Transverse colon (tissue), 4 donors: ENCODE data around the gene RASAL1. TPM values are rescaled to one million over a fixed set of nuclear protein-coding genes. Genes with fewer than 3 reads are reported as not detected.

Source experiments
- DNase-seq: peaks from one replicate; pipeline ENCODE4 v3.0.0-alpha.2; 2019
- H3K27ac ChIP-seq, 4 donors: fragments of 200-600 bp; sonication (generic); 2 replicates each; pipeline ENCODE4 v1.5.1; 2016 to 2018; ENCODE audit warnings: inconsistent platforms in 4 of 4
- H3K27me3 ChIP-seq: fragments of 200-600 bp; sonication (generic); 2 replicates; pipeline ENCODE4 v1.5.1; 2017; ENCODE audit warnings: inconsistent platforms
- H3K36me3 ChIP-seq, 4 donors: fragments of 200-600 bp; sonication (generic); 2 replicates each; pipeline ENCODE4 v1.5.1; 2017 to 2019; ENCODE audit warnings: inconsistent platforms in 4 of 4
- H3K4me1 ChIP-seq, 4 donors: fragments of 200-600 bp; sonication (generic); 2 replicates each; pipeline ENCODE4 v1.5.1; 2017 to 2020; ENCODE audit warnings: inconsistent platforms in 4 of 4
- H3K4me3 ChIP-seq, 4 donors: fragments of 200-600 bp; sonication (generic); 1 replicate in 1 of 4; 2 replicates in 3 of 4; pipeline versions ENCODE4 v1.5.1 to v1.6.1; 2017 to 2019; ENCODE audit warnings: inconsistent platforms in 4 of 4
- H3K9me3 ChIP-seq, 2 donors: fragments of 200-600 bp; sonication (generic); 2 replicates each; pipeline ENCODE4 v1.5.1; 2017 to 2019; ENCODE audit warnings: inconsistent platforms in 2 of 2
- CTCF ChIP-seq, 5 experiments: fragments of 200-600 bp in 3 of 5; fragments of 450-650 bp in 2 of 5; sonication (generic) in 3 of 5; IDR thresholded peaks; 1 replicate in 2 of 5; 2 replicates in 3 of 5; pipeline ENCODE4 v1.5.1; 2016 to 2017; ENCODE audit warnings: antibody characterized with exemption in 5 of 5, inconsistent platforms in 3 of 5, mild to moderate bottlenecking in 2 of 5, moderate library complexity in 1 of 5
- EP300 ChIP-seq: sonication (generic); formaldehyde crosslinking; IDR thresholded peaks from one replicate; pipeline ENCODE4 v1.6.1; 2017; ENCODE audit warnings: antibody characterized with exemption, low read depth
- POLR2A ChIP-seq: fragments of 450-650 bp; IDR thresholded peaks from one replicate; pipeline ENCODE4 v1.6.1; 2016; ENCODE audit warnings: antibody characterized with exemption, mild to moderate bottlenecking, moderate library complexity
- POLR2AphosphoS5 ChIP-seq, 3 donors: sonication (generic); formaldehyde crosslinking; IDR thresholded peaks; one replicate each; pipeline ENCODE4 v1.6.1; 2016; ENCODE audit warnings: antibody characterized with exemption in 3 of 3
- WGBS, 2 donors: methylation state at CpG; one replicate each; pipeline ENCODE4 v1.1.5; 2018; ENCODE audit warnings: low coverage in 1 of 2; 5-methylcytosine and 5-hydroxymethylcytosine counted together
- in situ Hi-C, 4 donors: fragments of 200-750 bp; cut with MboI; loops; one replicate each; pipeline versions ENCODE4 v1.15.0 to v1.15.1; 2017; ENCODE audit warnings: low sequenced_read_pairs in 3 of 4, low pct_ligation_motif_present in 1 of 4, low pct_unique_long_range_greater_than_20kb in 1 of 4
- intact Hi-C: fragments of 100-400 bp; cut with DNase I; formaldehyde crosslinking; loops from one replicate; pipeline ENCODE4 v1.15.1; 2023; ENCODE audit warnings: low total_unique reads
- total RNA-seq, 4 donors: library from RNA; depleted of rRNA; stranded (reverse); fragments of >200 nt; gene quantifications; one replicate each; pipeline ENCODE4 v1.1.0, GENCODE V29; 2016

The RASAL1 gene
- total RNA-seq, 4 donors from 2014 or later, result 1.9 to 38.2 (median 4.9) TPM

DNA sequence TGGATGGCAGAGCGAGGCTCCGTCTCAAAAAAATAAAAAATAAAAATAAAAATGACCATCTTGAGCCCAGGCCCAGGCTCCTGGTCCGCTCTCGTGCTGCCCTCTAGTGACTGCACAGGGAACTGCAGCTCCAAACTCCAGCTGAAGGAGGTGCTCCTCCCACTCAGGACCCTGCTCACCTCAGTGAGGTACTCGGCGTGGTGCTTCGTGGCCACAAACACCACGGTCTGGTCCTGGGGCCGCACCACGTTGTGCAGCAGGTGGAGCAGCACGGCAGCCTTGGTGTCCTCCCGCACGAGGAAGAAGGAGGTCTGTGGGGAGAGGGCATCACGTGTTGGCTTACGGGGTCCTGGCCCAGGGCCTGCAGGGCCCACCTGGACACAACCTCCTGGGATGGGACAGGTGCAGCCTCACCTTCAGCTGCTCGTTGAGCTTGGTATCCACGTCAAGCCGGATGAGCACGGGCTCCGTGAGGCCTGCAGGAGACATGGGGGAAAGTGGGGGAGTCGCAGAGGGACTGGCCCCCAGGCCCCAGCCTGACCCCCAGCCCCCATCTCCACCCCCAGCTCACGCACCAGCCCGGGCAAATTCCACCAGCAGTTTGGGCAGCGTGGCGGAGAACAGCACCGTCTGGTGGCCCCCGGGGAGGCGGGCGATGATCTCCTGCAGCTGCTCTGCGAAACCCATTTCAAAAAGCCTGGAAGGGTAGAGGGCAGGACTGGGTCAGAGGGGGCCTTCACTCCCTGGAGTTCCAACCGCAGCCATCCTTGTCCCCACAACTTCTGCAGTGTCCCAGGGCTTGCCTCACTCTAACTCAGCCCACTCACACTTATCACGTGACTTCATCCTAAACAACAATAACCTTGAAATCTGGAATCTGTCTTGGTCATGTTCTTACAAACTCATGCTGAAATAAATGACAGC is 39.2 kb upstream of the RASAL1 start:
- peak; percentile 78 for DNase-seq
- intact Hi-C loops (no loop called here), in situ Hi-C loops (loop anchor here in 2 of 4 donors (5.0 to 25.0 kb wide), 2 partner anchors 127 to 163 kb away; partner anchors contain the start of gene SLC8B1 (in 1 of the 2))

GRCh38 chr12:113173081-113173698 is 37.6 kb upstream of the RASAL1 start:
- intact Hi-C loops (no loop called here), in situ Hi-C loops (no loop called here)
- WGBS, 2 donors, result 88 to 90% methylated on average over 7 of the region's 7 CpGs
- Histone ChIP-seq H3K4me1 (no peaks in the 10 kb centered on the region), H3K27me3 (no peaks in the 10 kb centered on the region), H3K9me3 (no peaks in the 10 kb centered on the region), H3K27ac (no peak overlapping the region), H3K4me3 (no peak overlapping the region), H3K36me3 (peaks cover 0 to 82% (median 35%) of the 10 kb centered on the region in 4 donors)
- TF ChIP-seq EP300, result no peak
- TF ChIP-seq POLR2AphosphoS5 (IDR thresholded peaks at IDR 0.05), result no peak
- TF ChIP-seq CTCF (IDR thresholded peaks at IDR 0.05), result no peak
- no peak for TF ChIP-seq POLR2A
- no peak for DNase-seq

More for the DNA sequence above, 39.2 kb upstream of the RASAL1 start:
- 0 to 55% methylated on average over 2 to 32 of the region's 32 CpGs for WGBS, 2 donors
- Histone ChIP-seq H3K36me3 (peaks cover 0 to 83% (median 36%) of the 10 kb centered on the region in 4 donors), H3K27me3 (no peaks in the 10 kb centered on the region), H3K4me3 (no peak overlapping the region), H3K27ac (no peak overlapping the region), H3K9me3 (no peaks in the 10 kb centered on the region), H3K4me1 (no peaks in the 10 kb centered on the region)
- TF ChIP-seq CTCF (IDR thresholded peaks at IDR 0.05) (peak; percentile 91 to 100 (median 99)), POLR2A (no peak)

DNA sequence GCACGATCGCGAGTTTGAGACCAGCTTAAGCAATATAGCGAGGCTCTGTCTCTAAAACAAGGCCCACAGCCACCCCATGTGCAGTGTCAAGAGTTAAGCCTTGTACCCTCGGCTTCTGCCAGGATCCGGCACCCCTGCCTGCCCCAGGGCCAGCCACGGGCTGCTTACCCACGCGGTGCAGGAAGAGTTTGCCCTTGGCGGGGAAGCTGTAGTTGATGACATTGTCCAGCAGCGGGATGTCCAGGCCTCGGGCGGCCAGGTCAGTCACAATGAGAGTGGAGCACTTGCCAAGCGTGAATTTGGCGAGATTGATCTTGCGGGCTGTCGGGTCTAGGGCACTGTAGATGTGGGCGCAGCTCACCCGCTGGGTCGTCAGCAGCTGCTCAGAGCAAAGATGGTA is 36.6 kb upstream of the RASAL1 start:
- no peak for DNase-seq
- H3K36me3 ChIP-seq, result peaks cover 0 to 82% (median 37%) of the 10 kb centered on the region in 4 donors
- no peak overlapping the region for H3K27ac ChIP-seq
- H3K4me3 ChIP-seq, result no peak overlapping the region
- H3K27me3 ChIP-seq, result no peaks in the 10 kb centered on the region
- 94 to 96% methylated on average over 3 to 19 of the region's 20 CpGs for WGBS, 2 donors
- in situ Hi-C loops (no loop called here), intact Hi-C loops (no loop called here)
- H3K9me3 ChIP-seq, result no peaks in the 10 kb centered on the region
- H3K4me1 ChIP-seq, result no peaks in the 10 kb centered on the region
- no peak for TF ChIP-seq POLR2AphosphoS5 (IDR thresholded peaks at IDR 0.05)
- TF ChIP-seq EP300, result no peak
- TF ChIP-seq POLR2A, result no peak
- TF ChIP-seq CTCF (IDR thresholded peaks at IDR 0.05), result no peak

DNA sequence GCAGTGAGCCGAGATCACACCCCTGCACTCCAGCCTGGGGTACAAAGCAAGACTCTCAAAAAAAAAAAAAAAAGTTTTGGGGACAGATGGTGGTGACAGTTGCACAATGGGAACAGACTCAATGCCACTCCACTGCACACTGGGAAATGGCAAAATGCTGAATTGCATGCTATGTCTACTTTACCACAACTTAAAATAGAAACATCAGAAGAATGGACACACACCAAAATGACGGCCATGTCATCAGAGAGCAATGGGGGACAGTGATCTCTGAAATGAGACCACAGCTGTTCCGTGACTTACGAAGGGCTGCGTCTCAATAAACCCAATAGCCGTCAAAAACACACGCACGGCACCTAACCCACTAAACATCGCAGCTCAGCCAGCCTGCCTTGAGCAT is 36.0 kb upstream of the RASAL1 start:
- WGBS, 2 donors, result 90 to 100% methylated on average over 1 to 9 of the region's 9 CpGs
- Histone ChIP-seq H3K9me3 (no peaks in the 10 kb centered on the region), H3K4me1 (no peaks in the 10 kb centered on the region), H3K27ac (no peak overlapping the region), H3K36me3 (peaks cover 0 to 79% (median 35%) of the 10 kb centered on the region in 4 donors), H3K4me3 (no peak overlapping the region), H3K27me3 (no peaks in the 10 kb centered on the region)
- in situ Hi-C loops (no loop called here), intact Hi-C loops (no loop called here)
- TF ChIP-seq CTCF (IDR thresholded peaks at IDR 0.05), result no peak
- TF ChIP-seq POLR2AphosphoS5 (IDR thresholded peaks at IDR 0.05), result no peak
- TF ChIP-seq EP300, result no peak
- no peak for TF ChIP-seq POLR2A
- no peak for DNase-seq
